ENCODE data around the gene GNAQ. TPM values are rescaled to one million over a fixed set of nuclear protein-coding genes. Genes with fewer than 3 reads are reported as not detected.

The GNAQ gene
- total RNA-seq, 4 donors from 2014 or later = 18.1 to 35.1 (median 24.0) TPM

- H3K4me1 ChIP-seq = peaks cover 37 to 85% (median 56%) of the 10 kb centered on the region in 3 donors
- H3K9me3 ChIP-seq = no peaks in the 10 kb centered on the region
- WGBS, 2 donors = 95 to 100% methylated on average over 1 of the region's 1 CpG
- no peak overlapping the region for H3K4me3 ChIP-seq
- no peaks in the 10 kb centered on the region for H3K36me3 ChIP-seq
- intact Hi-C loops (cut with DNase I) = no loop called here
- no peak for DNase-seq
- no peaks in the 10 kb centered on the region for H3K27me3 ChIP-seq
- no peak overlapping the region for H3K27ac ChIP-seq
- TF ChIP-seq CTCF (IDR thresholded peaks at IDR 0.05) = no peak
- no peak for TF ChIP-seq POLR2A (IDR thresholded peaks at IDR 0.05)
These were observed 80.2 kb downstream of the GNAQ start for GRCh38 chr9:77951369-77951768.

- Histone ChIP-seq H3K9me3 (no peaks in the 10 kb centered on the region), H3K4me1 (peaks cover 49 to 93% (median 71%) of the 10 kb centered on the region in 3 donors), H3K27me3 (no peaks in the 10 kb centered on the region), H3K4me3 (no peak overlapping the region), H3K27ac (no peak overlapping the region), H3K36me3 (no peaks in the 10 kb centered on the region)
- 50 to 64% methylated on average over 5 of the region's 5 CpGs for WGBS, 2 donors
- no peak for TF ChIP-seq POLR2A (IDR thresholded peaks at IDR 0.05)
- TF ChIP-seq CTCF (IDR thresholded peaks at IDR 0.05) = no peak
- intact Hi-C loops (cut with DNase I) = no loop called here
- no peak for DNase-seq
These were observed 81.7 kb downstream of the GNAQ start for GRCh38 chr9:77949751-77950436.

- intact Hi-C loops (cut with DNase I) = no loop called here
- TF ChIP-seq CTCF (IDR thresholded peaks at IDR 0.05) (no peak), POLR2A (IDR thresholded peaks at IDR 0.05) (no peak)
- Histone ChIP-seq H3K27ac (peak overlapping the region in 3 of 4 donors; percentile 62 to 75 (median 64)), H3K36me3 (no peaks in the 10 kb centered on the region), H3K27me3 (no peaks in the 10 kb centered on the region), H3K9me3 (no peaks in the 10 kb centered on the region), H3K4me3 (no peak overlapping the region), H3K4me1 (peaks cover 44 to 93% (median 60%) of the 10 kb centered on the region in 3 donors)
- no peak for DNase-seq
- 75 to 86% methylated on average over 3 of the region's 3 CpGs for WGBS, 2 donors
These were observed 84.0 kb downstream of the GNAQ start for GRCh38 chr9:77947651-77948050.

- no peaks in the 10 kb centered on the region for H3K9me3 ChIP-seq
- peaks cover 43 to 88% (median 57%) of the 10 kb centered on the region in 3 donors for H3K4me1 ChIP-seq
- no peak for DNase-seq
- H3K4me3 ChIP-seq = peak overlapping the region in 1 of 4 donors; percentile 12
- peak overlapping the region; percentile 57 to 75 (median 63) for H3K27ac ChIP-seq
- intact Hi-C loops (cut with DNase I) = no loop called here
- H3K27me3 ChIP-seq = no peaks in the 10 kb centered on the region
- H3K36me3 ChIP-seq = no peaks in the 10 kb centered on the region
- 21 to 25% methylated on average over 5 of the region's 5 CpGs for WGBS, 2 donors
- TF ChIP-seq CTCF (IDR thresholded peaks at IDR 0.05) (no peak), POLR2A (IDR thresholded peaks at IDR 0.05) (no peak)
These were observed 84.5 kb downstream of the GNAQ start for GRCh38 chr9:77946969-77947620.

- H3K36me3 ChIP-seq = no peaks in the 10 kb centered on the region
- peaks cover 43 to 82% (median 54%) of the 10 kb centered on the region in 3 donors for H3K4me1 ChIP-seq
- peak overlapping the region; percentile 57 to 75 (median 63) for H3K27ac ChIP-seq
- H3K9me3 ChIP-seq = no peaks in the 10 kb centered on the region
- intact Hi-C loops (cut with DNase I) = no loop called here
- TF ChIP-seq POLR2A (IDR thresholded peaks at IDR 0.05) = no peak
- no peak for TF ChIP-seq CTCF (IDR thresholded peaks at IDR 0.05)
- peak overlapping the region in 1 of 4 donors; percentile 12 for H3K4me3 ChIP-seq
- DNase-seq = no peak
- 48 to 70% methylated on average over 4 of the region's 4 CpGs for WGBS, 2 donors
- H3K27me3 ChIP-seq = no peaks in the 10 kb centered on the region
These were observed 85.3 kb downstream of the GNAQ start for GRCh38 chr9:77946296-77946695.
